ENCODE data around the gene ENOX1.

DNA sequence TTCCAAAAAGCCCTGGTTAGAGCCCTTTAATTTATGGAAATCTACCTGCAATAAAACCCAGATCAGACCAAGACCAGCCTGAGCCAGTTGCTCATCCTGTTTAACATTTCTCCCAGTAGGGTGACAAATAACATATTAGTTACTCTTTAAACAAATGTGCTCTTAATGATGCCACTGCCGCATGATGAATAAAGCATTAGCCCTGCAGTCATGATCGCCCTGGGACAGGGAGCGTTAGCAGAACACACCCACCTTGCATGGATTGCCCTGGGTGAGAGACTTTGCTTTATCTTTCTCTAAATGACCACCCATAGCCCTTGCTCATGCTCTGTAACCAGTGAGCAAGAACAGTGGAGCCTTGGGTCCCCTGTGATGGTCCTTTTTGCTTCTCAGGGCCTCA is 362.4 kb downstream of the ENOX1 start:
- TF ChIP-seq, protein P1, sequence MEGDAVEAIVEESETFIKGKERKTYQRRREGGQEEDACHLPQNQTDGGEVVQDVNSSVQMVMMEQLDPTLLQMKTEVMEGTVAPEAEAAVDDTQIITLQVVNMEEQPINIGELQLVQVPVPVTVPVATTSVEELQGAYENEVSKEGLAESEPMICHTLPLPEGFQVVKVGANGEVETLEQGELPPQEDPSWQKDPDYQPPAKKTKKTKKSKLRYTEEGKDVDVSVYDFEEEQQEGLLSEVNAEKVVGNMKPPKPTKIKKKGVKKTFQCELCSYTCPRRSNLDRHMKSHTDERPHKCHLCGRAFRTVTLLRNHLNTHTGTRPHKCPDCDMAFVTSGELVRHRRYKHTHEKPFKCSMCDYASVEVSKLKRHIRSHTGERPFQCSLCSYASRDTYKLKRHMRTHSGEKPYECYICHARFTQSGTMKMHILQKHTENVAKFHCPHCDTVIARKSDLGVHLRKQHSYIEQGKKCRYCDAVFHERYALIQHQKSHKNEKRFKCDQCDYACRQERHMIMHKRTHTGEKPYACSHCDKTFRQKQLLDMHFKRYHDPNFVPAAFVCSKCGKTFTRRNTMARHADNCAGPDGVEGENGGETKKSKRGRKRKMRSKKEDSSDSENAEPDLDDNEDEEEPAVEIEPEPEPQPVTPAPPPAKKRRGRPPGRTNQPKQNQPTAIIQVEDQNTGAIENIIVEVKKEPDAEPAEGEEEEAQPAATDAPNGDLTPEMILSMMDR (IDR thresholded peaks at IDR 0.05) = no peak
- TF ChIP-seq EZH2 (IDR thresholded peaks at IDR 0.05) (no peak), EZH2phosphoT487 (IDR thresholded peaks at IDR 0.05) (no peak)
